GM20000 (cell line): ENCODE measurements around the gene SPRED1.
"Not testable (repeated sequence)": the region's sequence is repeated elsewhere in the genome, so short reads cannot be mapped to it uniquely, and the experiment has no call there.

Source experiments
- DNase-seq: peaks from one replicate; pipeline ENCODE4 v3.0.0; 2012; ENCODE audit warnings: low spot score
- TF ChIP-seq, protein P1 (sequence below): IDR thresholded peaks from 2 replicates; pipeline ENCODE4 v1.5.1; 2012; ENCODE audit warnings: mild to moderate bottlenecking, control low read depth; ENCODE audit errors: extremely low read depth, missing control alignments

Gene SPRED1

DNA sequence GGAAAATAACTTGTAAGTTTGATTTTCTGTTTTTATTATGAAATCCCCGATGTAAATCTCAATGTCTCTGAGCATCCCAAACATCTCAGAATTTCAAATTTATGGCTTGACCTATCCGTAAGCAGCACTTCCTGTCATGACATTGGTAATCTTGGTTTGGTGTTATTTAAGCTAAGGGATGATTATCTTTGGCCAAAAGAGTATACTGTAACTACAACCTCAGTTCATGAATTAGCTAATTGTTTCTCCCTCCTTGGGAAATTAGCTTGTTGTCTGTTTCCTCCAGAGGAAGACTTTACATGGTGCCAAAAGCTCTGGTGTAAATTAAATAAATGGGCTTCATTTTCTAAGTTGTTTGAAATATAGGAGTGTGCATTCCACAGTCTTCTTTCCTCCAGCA, 28.1 kb upstream of the SPRED1 start:
- no peak for DNase-seq
- TF ChIP-seq, protein P1, sequence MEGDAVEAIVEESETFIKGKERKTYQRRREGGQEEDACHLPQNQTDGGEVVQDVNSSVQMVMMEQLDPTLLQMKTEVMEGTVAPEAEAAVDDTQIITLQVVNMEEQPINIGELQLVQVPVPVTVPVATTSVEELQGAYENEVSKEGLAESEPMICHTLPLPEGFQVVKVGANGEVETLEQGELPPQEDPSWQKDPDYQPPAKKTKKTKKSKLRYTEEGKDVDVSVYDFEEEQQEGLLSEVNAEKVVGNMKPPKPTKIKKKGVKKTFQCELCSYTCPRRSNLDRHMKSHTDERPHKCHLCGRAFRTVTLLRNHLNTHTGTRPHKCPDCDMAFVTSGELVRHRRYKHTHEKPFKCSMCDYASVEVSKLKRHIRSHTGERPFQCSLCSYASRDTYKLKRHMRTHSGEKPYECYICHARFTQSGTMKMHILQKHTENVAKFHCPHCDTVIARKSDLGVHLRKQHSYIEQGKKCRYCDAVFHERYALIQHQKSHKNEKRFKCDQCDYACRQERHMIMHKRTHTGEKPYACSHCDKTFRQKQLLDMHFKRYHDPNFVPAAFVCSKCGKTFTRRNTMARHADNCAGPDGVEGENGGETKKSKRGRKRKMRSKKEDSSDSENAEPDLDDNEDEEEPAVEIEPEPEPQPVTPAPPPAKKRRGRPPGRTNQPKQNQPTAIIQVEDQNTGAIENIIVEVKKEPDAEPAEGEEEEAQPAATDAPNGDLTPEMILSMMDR = no peak

DNA sequence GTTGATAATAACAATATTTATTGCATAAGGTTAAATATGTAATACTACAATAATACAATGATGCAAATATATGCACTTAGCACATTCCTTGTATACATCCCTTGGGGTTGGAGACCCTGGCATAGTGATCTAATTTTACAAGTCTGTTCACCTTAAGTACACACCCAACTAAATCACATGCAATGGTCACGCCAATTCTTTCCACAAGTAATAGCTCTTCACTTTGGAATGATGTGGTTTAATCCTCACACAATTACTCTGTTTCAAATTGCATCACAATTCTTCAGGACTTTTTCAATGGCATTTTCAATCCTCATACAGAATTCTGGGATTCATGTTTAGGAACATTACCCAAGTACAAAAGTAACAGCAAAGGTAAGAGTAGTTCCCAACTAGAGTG, 27.3 kb upstream of the SPRED1 start:
- TF ChIP-seq, protein P1 = no peak
- no peak for DNase-seq

DNA sequence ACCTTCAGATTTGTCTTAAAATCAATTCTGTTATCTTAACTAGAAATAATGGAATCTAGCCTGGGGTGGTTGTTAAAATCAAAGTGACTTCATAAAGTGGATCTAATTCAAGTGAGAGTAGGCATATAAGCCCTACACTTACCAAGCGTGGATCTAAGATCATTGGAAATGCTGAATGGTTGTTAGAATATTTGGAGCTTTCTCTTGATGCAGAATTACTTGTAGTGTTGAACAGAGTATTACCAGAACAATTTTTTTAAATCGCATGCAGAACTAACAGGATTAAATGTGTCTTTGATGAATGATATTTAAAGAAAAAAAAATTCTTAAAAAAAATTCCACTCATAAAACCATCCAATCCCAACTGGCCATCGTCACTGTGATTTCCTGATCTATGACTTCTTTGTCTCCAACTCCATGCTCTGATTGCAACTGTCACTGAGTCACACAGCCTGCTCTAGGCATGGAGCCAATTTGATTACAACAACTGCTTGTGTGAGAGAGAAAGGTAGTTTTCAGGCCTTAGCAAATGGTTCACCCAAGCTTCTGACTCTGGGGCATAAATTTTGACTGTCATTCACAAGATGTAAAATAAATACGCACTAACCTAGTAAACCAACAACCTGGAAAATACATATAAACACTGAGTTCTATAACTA, 25.9 kb upstream of the SPRED1 start:
- DNase-seq = no peak
- TF ChIP-seq, protein P1 = no peak

DNA sequence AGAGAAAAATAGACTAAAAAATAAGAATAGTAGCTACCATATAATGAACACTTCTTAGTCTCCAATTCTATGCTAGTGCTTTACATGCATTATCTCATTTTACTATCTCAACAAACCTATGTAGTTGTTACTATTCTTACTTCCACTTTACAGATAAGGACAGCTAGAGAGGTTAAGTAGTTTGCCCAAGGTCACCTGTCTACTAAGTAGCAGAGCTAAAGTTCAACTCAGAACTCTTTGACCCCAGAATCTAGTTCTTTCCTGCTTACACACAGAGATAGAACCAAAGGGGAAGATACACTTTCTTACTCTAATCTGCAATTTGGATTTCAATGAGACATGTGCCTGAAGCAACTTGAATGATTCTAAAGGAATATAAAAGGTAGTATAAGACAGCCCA, 24.7 kb upstream of the SPRED1 start:
- TF ChIP-seq, protein P1 = no peak
- DNase-seq = no peak

DNA sequence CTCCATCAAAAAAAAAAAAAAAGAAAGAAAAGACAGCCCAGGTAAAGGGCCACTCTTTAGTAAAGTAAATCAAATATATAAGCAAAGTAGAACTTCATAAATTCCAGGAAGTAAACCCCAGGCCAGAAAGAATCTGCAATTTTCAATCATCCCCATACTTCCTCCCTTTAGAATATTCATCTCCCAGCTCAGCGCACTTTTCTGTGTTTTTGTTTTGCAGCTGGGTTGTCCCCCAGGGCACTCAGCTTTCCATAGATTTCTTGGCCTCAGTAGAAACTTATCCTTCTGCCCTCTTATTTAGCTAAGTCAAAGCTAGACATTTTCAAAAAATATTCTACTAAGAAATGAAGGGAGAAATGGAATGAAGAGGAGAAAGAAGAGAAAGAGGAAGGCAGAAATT, 24.0 kb upstream of the SPRED1 start:
- no peak for DNase-seq
- TF ChIP-seq, protein P1 = no peak

DNA sequence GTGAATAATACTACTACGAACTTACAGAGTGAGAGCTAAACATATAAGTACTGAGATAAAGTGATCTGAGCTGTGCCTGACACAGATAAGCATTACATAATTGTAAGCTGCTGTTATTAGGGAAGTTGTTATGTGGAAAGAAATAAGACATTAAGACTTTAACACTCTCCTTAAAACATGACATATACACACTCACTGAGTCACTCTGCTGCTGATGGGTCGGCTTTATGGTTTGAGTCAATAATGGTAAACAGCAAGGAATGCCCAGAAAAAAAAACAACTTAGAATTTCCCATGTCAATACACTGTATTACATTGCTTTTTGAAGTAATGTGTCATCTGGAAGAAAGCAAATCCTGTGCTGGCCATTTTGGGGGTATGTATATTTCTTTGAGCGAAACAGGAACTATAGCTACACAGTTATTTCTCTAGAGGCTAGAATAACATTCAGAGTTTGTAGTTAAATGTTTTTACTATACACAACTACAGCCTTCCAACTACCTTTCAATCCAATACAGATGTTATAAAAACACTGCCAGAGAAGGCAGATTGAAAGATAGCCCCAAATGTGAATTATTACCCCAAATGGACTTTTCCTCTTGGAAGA, 22.8 kb upstream of the SPRED1 start:
- TF ChIP-seq, protein P1 = no peak
- DNase-seq = no peak

DNA sequence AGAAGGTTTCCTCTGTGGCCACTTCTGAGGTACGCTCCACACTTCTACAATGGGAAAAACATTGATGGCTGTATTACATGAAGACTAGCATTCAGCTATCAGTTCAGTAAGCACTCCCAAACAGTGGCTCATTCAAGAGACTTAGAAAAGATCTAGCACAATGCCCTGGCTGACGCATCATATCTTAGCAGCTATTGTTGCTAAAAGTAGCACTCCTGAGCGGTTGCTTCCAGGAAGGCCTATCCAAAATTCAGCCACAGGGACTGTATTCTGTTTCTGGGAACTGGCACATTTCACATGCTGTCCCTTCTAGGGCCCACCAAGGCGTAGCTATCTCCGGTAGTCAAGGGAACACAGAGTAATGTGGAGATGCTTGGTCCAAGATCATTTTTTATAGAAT, 21.2 kb upstream of the SPRED1 start:
- TF ChIP-seq, protein P1 = no peak
- DNase-seq = no peak

DNA sequence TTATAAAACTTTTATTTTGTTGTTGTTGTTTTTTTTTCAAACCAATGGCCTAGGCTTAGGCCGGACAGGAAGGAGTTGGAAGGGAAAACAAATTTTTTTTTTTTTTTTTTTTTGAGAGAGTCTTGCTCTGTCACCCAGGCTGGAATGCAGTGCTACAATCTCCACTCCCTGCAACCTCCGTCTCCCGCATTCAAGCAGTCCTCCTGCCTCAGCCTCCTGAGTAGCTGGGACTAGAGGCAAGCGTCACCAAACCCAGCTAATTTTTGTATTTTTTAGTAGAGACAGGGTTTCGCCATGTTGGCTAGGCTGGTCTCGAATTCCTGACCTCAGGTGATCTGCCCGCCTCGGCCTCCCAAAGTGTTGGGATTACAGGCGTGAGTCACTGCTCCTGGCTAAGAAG, 15.6 kb upstream of the SPRED1 start:
- not testable (repeated sequence) for DNase-seq
